HepG2 (cell line): Measurements from ENCODE around the gene PIK3R1. TPM values are rescaled to one million over a fixed set of nuclear protein-coding genes. Genes with fewer than 3 reads are reported as not detected.
A peak's percentile ranks its signal among the peaks of the same experiment; 100 is the strongest.

Experiments used
- ATF7-NPFF ChIP-seq: sonication (generic); formaldehyde crosslinking; IDR thresholded peaks from 2 replicates; pipeline ENCODE4 v1.8.1; 2023; ENCODE audit warnings: mild to moderate bottlenecking, low read depth, missing genetic modification reagents, moderate library complexity
- DMAP1 ChIP-seq: IDR thresholded peaks from 2 replicates; pipeline ENCODE4 v1.6.1; 2016
- FOXP1 ChIP-seq, 2 experiments: fragments of 450-650 bp in 1 of 2; IDR thresholded peaks; 2 replicates each; pipeline ENCODE4 v1.6.1; 2017 to 2018; ENCODE audit warnings: antibody characterized with exemption in 1 of 2
- KMT2A ChIP-seq: sonication (generic); formaldehyde crosslinking; IDR thresholded peaks from 2 replicates; pipeline ENCODE4 v1.4.0; 2020; ENCODE audit warnings: missing genetic modification reagents
- NFRKB ChIP-seq: fragments of 450-650 bp; IDR thresholded peaks from 2 replicates; pipeline ENCODE4 v1.6.1; 2017
- NONO ChIP-seq, 2 experiments: fragments of 450-650 bp in 1 of 2; sonication (generic) in 1 of 2; formaldehyde crosslinking in 1 of 2; IDR thresholded peaks in 1 of 2; conservative IDR thresholded peaks in 1 of 2; 2 replicates each; pipeline versions ENCODE4 v1.6.1 to v1.8.0; 2017 to 2022; ENCODE audit warnings: mild to moderate bottlenecking in 1 of 2, missing genetic modification reagents in 1 of 2, moderate library complexity in 1 of 2
- PHF8 ChIP-seq: sonication (generic); formaldehyde crosslinking; IDR thresholded peaks from 2 replicates; pipeline ENCODE4 v1.5.0; 2020; ENCODE audit warnings: missing genetic modification reagents
- POLR2AphosphoS5 ChIP-seq: IDR thresholded peaks from 2 replicates; pipeline ENCODE4 v1.6.1; 2012; ENCODE audit warnings: low read depth, low read length
- XBP1 ChIP-seq: sonication (generic); formaldehyde crosslinking; IDR thresholded peaks from 2 replicates; pipeline ENCODE4 v1.5.0; 2020; ENCODE audit warnings: missing genetic modification reagents
- ZC3H13 ChIP-seq: sonication (generic); formaldehyde crosslinking; IDR thresholded peaks from 2 replicates; pipeline ENCODE4 v1.8.1; 2023; ENCODE audit warnings: mild to moderate bottlenecking, missing genetic modification reagents, moderate library complexity
- ZNF569 ChIP-seq: sonication (generic); formaldehyde crosslinking; IDR thresholded peaks from 2 replicates; pipeline ENCODE4 v1.5.0; 2020; ENCODE audit warnings: mild to moderate bottlenecking, missing genetic modification reagents, moderate library complexity, borderline replicate concordance
- ZSCAN20 ChIP-seq: sonication (generic); formaldehyde crosslinking; IDR thresholded peaks from 2 replicates; pipeline ENCODE4 v1.4.0; 2020; ENCODE audit warnings: missing genetic modification reagents, mild to moderate bottlenecking, borderline replicate concordance
- polyA plus RNA-seq, 8 experiments: library from polyadenylated mRNA; depleted of rRNA in 3 of 8; stranded (reverse) in 7 of 8; unstranded in 1 of 8; fragments of >200 nt; fragmentation: Illumina TruSeq in 4 of 8; extraction: Trizol in 4 of 8; gene quantifications; 2 replicates each; pipeline versions ENCODE4 v1.2.1 to v1.2.3, GENCODE V29; 2011 to 2016; ENCODE audit warnings: low read depth in 4 of 8, missing spikeins in 1 of 8, mixed read lengths in 1 of 8; ENCODE audit not compliant: insufficient read depth in 1 of 8
- total RNA-seq, 5 experiments: library from RNA; depleted of rRNA; stranded (reverse); fragments of >200 nt; fragmentation: Illumina TruSeq; extraction: Trizol; gene quantifications; 2 replicates each; pipeline ENCODE4 v1.2.3, GENCODE V29; 2016; ENCODE audit warnings: low read depth in 1 of 5
- TF ChIP-seq, protein P1 (sequence below): sonication (generic); formaldehyde crosslinking; IDR thresholded peaks from 2 replicates; pipeline ENCODE4 v1.5.0; 2020; ENCODE audit warnings: mild to moderate bottlenecking, missing genetic modification reagents, moderate library complexity
- TF ChIP-seq, protein P2 (sequence below): sonication (generic); formaldehyde crosslinking; IDR thresholded peaks from 2 replicates; pipeline ENCODE4 v1.5.0; 2020; ENCODE audit warnings: missing genetic modification reagents, mild to moderate bottlenecking, borderline replicate concordance
- TF ChIP-seq, protein P3 (sequence below): sonication (generic); formaldehyde crosslinking; IDR thresholded peaks from 2 replicates; pipeline ENCODE4 v1.9.0; 2021; ENCODE audit warnings: mild to moderate bottlenecking, missing genetic modification reagents
- TF ChIP-seq, protein P4 (sequence below): sonication (generic); formaldehyde crosslinking; IDR thresholded peaks from 2 replicates; pipeline ENCODE4 v1.4.0; 2020; ENCODE audit warnings: missing genetic modification reagents

PIK3R1 gene
- total and polyA plus RNA-seq, 2 of the 13 experiments (the other 11 are each of a cell fraction or from before 2014, with no cell fraction given): 8.4 to 21.3 TPM

DNA sequence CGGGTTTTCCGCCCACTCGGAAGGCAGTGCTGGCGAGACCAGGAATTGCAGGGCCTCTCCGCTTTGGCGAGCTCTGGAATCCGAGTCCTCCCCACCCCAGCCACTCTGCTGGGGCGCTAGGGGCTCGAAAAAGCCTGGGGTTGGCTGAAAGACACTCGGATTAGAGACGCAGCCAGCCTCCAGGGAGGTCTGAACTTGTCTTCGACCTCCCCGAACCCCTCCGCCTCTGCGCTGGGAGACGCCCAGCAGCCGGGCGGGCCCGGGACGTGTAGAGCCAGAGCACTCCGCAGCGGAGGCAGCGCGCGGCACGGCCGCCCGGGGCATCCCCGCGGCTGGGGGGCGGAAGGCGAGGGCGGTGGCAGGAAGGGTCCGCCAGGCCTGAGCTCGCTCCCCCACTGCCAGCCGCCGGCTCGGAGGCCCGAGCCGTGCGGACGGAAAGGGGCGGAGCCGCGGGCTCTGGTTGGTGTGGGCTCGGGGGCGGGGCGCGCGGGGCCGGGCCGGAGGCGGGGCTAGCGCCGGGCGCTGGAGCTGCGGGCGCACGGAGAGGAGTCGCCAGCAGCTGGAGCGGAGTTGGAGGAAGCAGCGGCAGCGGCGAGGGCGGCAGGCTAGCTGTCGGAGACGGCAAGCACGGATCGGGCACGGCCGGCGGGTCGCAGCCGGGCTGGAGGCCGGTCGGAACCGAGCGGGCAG is at the start of gene PIK3R1 (continued):
- TF ChIP-seq, protein P1, sequence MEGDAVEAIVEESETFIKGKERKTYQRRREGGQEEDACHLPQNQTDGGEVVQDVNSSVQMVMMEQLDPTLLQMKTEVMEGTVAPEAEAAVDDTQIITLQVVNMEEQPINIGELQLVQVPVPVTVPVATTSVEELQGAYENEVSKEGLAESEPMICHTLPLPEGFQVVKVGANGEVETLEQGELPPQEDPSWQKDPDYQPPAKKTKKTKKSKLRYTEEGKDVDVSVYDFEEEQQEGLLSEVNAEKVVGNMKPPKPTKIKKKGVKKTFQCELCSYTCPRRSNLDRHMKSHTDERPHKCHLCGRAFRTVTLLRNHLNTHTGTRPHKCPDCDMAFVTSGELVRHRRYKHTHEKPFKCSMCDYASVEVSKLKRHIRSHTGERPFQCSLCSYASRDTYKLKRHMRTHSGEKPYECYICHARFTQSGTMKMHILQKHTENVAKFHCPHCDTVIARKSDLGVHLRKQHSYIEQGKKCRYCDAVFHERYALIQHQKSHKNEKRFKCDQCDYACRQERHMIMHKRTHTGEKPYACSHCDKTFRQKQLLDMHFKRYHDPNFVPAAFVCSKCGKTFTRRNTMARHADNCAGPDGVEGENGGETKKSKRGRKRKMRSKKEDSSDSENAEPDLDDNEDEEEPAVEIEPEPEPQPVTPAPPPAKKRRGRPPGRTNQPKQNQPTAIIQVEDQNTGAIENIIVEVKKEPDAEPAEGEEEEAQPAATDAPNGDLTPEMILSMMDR (CRISPR knock-in tag): peak; percentile 32; the same call in 1 of the 2 replicates
- TF ChIP-seq POLR2AphosphoS5 (peak; percentile 83), ATF7-NPFF (peak; percentile 77), ZNF569 (CRISPR knock-in tag) (no peak), ZC3H13 (CRISPR knock-in tag) (peak; percentile 66; the same call in 1 of the 2 replicates), NONO (IDR thresholded peaks at IDR 0.05) (no peak), NONO (CRISPR knock-in tag; conservative IDR thresholded peaks at IDR 0.05) (peak; percentile 94), PHF8 (peak; percentile 67), NFRKB (no peak), ZSCAN20 (CRISPR knock-in tag) (0 out of 2 replicates have a peak, but pooled peaks have one; percentile 16), XBP1 (CRISPR knock-in tag) (0 out of 2 replicates have a peak, but pooled peaks have one; percentile 41), FOXP1 (IDR thresholded peaks at IDR 0.05) (no peak), FOXP1 (CRISPR knock-in tag; IDR thresholded peaks at IDR 0.05) (no peak), KMT2A (CRISPR knock-in tag) (peak; percentile 51), DMAP1 (CRISPR knock-in tag) (peak; percentile 32; the same call in 1 of the 2 replicates)
- TF ChIP-seq, protein P2, sequence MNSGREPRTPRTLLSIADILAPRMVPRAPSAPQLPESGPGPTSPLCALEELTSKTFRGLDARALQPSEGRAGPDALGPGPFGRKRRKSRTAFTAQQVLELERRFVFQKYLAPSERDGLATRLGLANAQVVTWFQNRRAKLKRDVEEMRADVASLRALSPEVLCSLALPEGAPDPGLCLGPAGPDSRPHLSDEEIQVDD (CRISPR knock-in tag): no peak
- TF ChIP-seq, protein P3, sequence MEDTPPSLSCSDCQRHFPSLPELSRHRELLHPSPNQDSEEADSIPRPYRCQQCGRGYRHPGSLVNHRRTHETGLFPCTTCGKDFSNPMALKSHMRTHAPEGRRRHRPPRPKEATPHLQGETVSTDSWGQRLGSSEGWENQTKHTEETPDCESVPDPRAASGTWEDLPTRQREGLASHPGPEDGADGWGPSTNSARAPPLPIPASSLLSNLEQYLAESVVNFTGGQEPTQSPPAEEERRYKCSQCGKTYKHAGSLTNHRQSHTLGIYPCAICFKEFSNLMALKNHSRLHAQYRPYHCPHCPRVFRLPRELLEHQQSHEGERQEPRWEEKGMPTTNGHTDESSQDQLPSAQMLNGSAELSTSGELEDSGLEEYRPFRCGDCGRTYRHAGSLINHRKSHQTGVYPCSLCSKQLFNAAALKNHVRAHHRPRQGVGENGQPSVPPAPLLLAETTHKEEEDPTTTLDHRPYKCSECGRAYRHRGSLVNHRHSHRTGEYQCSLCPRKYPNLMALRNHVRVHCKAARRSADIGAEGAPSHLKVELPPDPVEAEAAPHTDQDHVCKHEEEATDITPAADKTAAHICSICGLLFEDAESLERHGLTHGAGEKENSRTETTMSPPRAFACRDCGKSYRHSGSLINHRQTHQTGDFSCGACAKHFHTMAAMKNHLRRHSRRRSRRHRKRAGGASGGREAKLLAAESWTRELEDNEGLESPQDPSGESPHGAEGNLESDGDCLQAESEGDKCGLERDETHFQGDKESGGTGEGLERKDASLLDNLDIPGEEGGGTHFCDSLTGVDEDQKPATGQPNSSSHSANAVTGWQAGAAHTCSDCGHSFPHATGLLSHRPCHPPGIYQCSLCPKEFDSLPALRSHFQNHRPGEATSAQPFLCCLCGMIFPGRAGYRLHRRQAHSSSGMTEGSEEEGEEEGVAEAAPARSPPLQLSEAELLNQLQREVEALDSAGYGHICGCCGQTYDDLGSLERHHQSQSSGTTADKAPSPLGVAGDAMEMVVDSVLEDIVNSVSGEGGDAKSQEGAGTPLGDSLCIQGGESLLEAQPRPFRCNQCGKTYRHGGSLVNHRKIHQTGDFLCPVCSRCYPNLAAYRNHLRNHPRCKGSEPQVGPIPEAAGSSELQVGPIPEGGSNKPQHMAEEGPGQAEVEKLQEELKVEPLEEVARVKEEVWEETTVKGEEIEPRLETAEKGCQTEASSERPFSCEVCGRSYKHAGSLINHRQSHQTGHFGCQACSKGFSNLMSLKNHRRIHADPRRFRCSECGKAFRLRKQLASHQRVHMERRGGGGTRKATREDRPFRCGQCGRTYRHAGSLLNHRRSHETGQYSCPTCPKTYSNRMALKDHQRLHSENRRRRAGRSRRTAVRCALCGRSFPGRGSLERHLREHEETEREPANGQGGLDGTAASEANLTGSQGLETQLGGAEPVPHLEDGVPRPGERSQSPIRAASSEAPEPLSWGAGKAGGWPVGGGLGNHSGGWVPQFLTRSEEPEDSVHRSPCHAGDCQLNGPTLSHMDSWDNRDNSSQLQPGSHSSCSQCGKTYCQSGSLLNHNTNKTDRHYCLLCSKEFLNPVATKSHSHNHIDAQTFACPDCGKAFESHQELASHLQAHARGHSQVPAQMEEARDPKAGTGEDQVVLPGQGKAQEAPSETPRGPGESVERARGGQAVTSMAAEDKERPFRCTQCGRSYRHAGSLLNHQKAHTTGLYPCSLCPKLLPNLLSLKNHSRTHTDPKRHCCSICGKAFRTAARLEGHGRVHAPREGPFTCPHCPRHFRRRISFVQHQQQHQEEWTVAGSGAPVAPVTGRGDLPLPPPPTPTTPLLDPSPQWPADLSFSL (CRISPR knock-in tag): no peak
- TF ChIP-seq, protein P4, sequence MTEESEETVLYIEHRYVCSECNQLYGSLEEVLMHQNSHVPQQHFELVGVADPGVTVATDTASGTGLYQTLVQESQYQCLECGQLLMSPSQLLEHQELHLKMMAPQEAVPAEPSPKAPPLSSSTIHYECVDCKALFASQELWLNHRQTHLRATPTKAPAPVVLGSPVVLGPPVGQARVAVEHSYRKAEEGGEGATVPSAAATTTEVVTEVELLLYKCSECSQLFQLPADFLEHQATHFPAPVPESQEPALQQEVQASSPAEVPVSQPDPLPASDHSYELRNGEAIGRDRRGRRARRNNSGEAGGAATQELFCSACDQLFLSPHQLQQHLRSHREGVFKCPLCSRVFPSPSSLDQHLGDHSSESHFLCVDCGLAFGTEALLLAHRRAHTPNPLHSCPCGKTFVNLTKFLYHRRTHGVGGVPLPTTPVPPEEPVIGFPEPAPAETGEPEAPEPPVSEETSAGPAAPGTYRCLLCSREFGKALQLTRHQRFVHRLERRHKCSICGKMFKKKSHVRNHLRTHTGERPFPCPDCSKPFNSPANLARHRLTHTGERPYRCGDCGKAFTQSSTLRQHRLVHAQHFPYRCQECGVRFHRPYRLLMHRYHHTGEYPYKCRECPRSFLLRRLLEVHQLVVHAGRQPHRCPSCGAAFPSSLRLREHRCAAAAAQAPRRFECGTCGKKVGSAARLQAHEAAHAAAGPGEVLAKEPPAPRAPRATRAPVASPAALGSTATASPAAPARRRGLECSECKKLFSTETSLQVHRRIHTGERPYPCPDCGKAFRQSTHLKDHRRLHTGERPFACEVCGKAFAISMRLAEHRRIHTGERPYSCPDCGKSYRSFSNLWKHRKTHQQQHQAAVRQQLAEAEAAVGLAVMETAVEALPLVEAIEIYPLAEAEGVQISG (CRISPR knock-in tag): peak; percentile 83
